H1 (cell line): ENCODE data around the gene UBE2M. TPM values are rescaled to one million over a fixed set of nuclear protein-coding genes. Genes with fewer than 3 reads are reported as not detected.

Experiments used
- ASH2L ChIP-seq: fragments of 200-600, 300-600 bp; sonication (generic); IDR thresholded peaks from one replicate; pipeline ENCODE4 v1.7.1; 2017; ENCODE audit warnings: low read length
- BRCA1 ChIP-seq: IDR thresholded peaks from 2 replicates; pipeline ENCODE4 v1.6.1; 2012; ENCODE audit warnings: low read depth, low read length, improper control_type of control experiment
- CHD2 ChIP-seq: IDR thresholded peaks from 2 replicates; pipeline ENCODE4 v1.6.1; 2012; ENCODE audit warnings: low read length, improper control_type of control experiment
- CREB1 ChIP-seq: IDR thresholded peaks from 2 replicates; pipeline ENCODE4 v1.6.1; 2012; ENCODE audit warnings: inconsistent platforms
- EP300 ChIP-seq, 2 experiments: IDR thresholded peaks; 1 replicate in 1 of 2; 2 replicates in 1 of 2; pipeline ENCODE4 v1.6.1; 2011 to 2012; ENCODE audit warnings: low read depth in 2 of 2, low read length in 2 of 2, mild to moderate bottlenecking in 2 of 2, borderline replicate concordance in 1 of 2, inconsistent platforms in 1 of 2, moderate library complexity in 1 of 2
- FOSL1 ChIP-seq: IDR thresholded peaks from 2 replicates; pipeline ENCODE4 v1.6.1; 2011; ENCODE audit warnings: mild to moderate bottlenecking, low read depth, low read length, moderate library complexity; ENCODE audit not compliant: insufficient read depth
- GABPA ChIP-seq: IDR thresholded peaks from 2 replicates; pipeline ENCODE4 v1.6.1; 2011; ENCODE audit warnings: mild to moderate bottlenecking, low read length, moderate library complexity, borderline replicate concordance; ENCODE audit not compliant: insufficient read depth
- HDAC2 ChIP-seq, 2 experiments: fragments of 300-600 bp in 1 of 2; sonication (generic) in 1 of 2; IDR thresholded peaks; 2 replicates each; pipeline ENCODE4 v1.6.1; 2011 to 2012; ENCODE audit warnings: low read depth in 2 of 2, low read length in 2 of 2, mild to moderate bottlenecking in 2 of 2, moderate library complexity in 2 of 2, borderline replicate concordance in 1 of 2, inconsistent platforms in 1 of 2
- KDM1A ChIP-seq: fragments of 200-600, 300-600 bp; sonication (generic); IDR thresholded peaks from 2 replicates; pipeline ENCODE4 v1.7.1; 2016; ENCODE audit warnings: mild to moderate bottlenecking, low read length, borderline replicate concordance
- KDM4A ChIP-seq: IDR thresholded peaks from one replicate; pipeline ENCODE4 v1.7.1; 2012; ENCODE audit warnings: low read depth, mild to moderate bottlenecking, moderate library complexity, low read length, inconsistent platforms; ENCODE audit not compliant: severe bottlenecking
- KDM5A ChIP-seq: fragments of 200-600 bp; IDR thresholded peaks from 2 replicates; pipeline ENCODE4 v1.7.1; 2012; ENCODE audit warnings: mild to moderate bottlenecking, low read length, inconsistent platforms, mixed read lengths
- NRF1 ChIP-seq: IDR thresholded peaks from 2 replicates; pipeline ENCODE4 v1.6.1; 2011; ENCODE audit warnings: mild to moderate bottlenecking, low read depth, low read length, improper control_type of control experiment
- PHF8 ChIP-seq: fragments of 200-600 bp; sonication (generic); conservative IDR thresholded peaks from 2 replicates; pipeline ENCODE4 v1.7.1; 2012; ENCODE audit warnings: low read depth, mild to moderate bottlenecking, inconsistent platforms, low read length, moderate library complexity
- POLR2AphosphoS5 ChIP-seq: IDR thresholded peaks from 2 replicates; pipeline ENCODE4 v1.6.1; 2011; ENCODE audit warnings: low read depth, low read length
- RXRA ChIP-seq: IDR thresholded peaks from 2 replicates; pipeline ENCODE4 v1.6.1; 2011; ENCODE audit warnings: low read depth, mild to moderate bottlenecking, low read length, moderate library complexity; ENCODE audit not compliant: insufficient read depth
- SP1 ChIP-seq: IDR thresholded peaks from 2 replicates; pipeline ENCODE4 v1.6.1; 2011; ENCODE audit warnings: low read depth, low read length
- SRF ChIP-seq: IDR thresholded peaks from 2 replicates; pipeline ENCODE4 v1.6.1; 2011; ENCODE audit warnings: mild to moderate bottlenecking, low read depth, low read length, moderate library complexity
- TBP ChIP-seq: IDR thresholded peaks from 2 replicates; pipeline ENCODE4 v1.6.1; 2011; ENCODE audit warnings: low read depth, low read length, improper control_type of control experiment
- TEAD4 ChIP-seq: IDR thresholded peaks from 2 replicates; pipeline ENCODE4 v1.6.1; 2012; ENCODE audit warnings: low read depth, low read length, inconsistent platforms, mixed read lengths
- polyA plus RNA-seq, 7 experiments: library from polyadenylated mRNA; depleted of rRNA in 3 of 7; stranded (reverse) in 5 of 7; unstranded in 2 of 7; fragments of >200 nt in 5 of 7; fragments of 200-250 nt in 2 of 7; gene quantifications; 1 replicate in 5 of 7; 2 replicates in 1 of 7; 4 replicates in 1 of 7; pipeline versions ENCODE4 v1.2.1 to v1.2.3, GENCODE V29; 2011 to 2013; ENCODE audit warnings: missing spikeins in 2 of 7, mixed read lengths in 2 of 7
- total RNA-seq: library from RNA; stranded (reverse); fragmentation: NEBNext Ultra II Directional; extraction: Animal tissue kit (Norgen Biotek cat#: 25700); gene quantifications from 2 replicates; pipeline ENCODE4 v1.2.1, GENCODE V29; 2021
- TF ChIP-seq, protein P1 (sequence below), 3 experiments: IDR thresholded peaks; 1 replicate in 2 of 3; 2 replicates in 1 of 3; pipeline versions ENCODE4 v1.5.1 to v1.6.1; 2011; ENCODE audit warnings: low read length in 3 of 3, mild to moderate bottlenecking in 3 of 3, inconsistent platforms in 2 of 3, low read depth in 1 of 3, moderate library complexity in 1 of 3; ENCODE audit not compliant: insufficient read depth in 1 of 3; ENCODE audit errors: control extremely low read depth in 1 of 3
- TF ChIP-seq, protein P2 (sequence below): IDR thresholded peaks from 2 replicates; pipeline ENCODE4 v1.6.1; 2011; ENCODE audit warnings: low read length, improper control_type of control experiment

Gene UBE2M
- total and polyA plus RNA-seq, 2 of the 8 experiments (the other 6 are each of a cell fraction or from before 2014, with no cell fraction given), result 93.8 to 114 TPM

DNA sequence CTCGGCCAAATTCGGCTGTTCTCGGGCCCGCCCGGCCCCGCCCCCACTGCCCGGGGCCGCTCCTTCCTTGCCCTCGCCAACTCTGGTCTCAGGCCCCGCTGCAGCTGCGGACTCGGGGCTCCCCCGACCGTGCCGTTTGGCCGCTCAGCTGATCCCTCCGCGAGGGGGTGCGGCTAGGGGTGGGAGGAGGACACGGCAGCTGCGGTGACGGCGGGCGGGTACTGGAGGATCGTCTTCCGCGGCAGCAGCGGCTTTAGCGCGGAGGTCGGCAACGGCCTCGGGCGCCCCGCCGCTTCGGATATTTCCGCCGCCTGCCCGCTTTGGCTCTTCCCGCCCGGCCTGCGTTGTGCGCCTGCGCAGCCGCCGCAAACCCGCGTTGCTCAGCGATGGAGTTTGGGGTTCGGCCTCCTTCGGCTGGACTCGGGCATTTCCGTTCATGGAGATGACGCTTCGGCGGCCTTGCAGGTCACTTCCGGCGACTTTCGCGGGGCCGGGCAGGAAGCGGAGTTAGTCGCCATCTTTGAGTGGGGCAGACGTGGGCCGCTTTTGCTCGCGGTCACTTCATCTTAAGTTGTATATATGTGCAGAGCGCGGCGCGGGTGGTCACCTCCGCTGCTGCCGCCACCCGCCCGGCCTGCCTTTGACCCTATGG is 338 bp upstream of the UBE2M start (continued):
- TF ChIP-seq, protein P1, sequence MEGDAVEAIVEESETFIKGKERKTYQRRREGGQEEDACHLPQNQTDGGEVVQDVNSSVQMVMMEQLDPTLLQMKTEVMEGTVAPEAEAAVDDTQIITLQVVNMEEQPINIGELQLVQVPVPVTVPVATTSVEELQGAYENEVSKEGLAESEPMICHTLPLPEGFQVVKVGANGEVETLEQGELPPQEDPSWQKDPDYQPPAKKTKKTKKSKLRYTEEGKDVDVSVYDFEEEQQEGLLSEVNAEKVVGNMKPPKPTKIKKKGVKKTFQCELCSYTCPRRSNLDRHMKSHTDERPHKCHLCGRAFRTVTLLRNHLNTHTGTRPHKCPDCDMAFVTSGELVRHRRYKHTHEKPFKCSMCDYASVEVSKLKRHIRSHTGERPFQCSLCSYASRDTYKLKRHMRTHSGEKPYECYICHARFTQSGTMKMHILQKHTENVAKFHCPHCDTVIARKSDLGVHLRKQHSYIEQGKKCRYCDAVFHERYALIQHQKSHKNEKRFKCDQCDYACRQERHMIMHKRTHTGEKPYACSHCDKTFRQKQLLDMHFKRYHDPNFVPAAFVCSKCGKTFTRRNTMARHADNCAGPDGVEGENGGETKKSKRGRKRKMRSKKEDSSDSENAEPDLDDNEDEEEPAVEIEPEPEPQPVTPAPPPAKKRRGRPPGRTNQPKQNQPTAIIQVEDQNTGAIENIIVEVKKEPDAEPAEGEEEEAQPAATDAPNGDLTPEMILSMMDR (IDR thresholded peaks at IDR 0.05; ENCODE audit: control extremely low read depth in 1 of 3, insufficient read depth in 1 of 3, low read depth in 1 of 3, low read length in 3 of 3), result no peak
- TF ChIP-seq GABPA (peak; percentile 84; the same call in 1 of the 2 replicates), PHF8 (peak; percentile 83), ASH2L (no peak), SP1 (no peak), TEAD4 (no peak), POLR2AphosphoS5 (peak; percentile 65), KDM1A (no peak), KDM4A (peak; percentile 25), CHD2 (no peak), TBP (no peak; the same call in 1 of the 2 replicates), CREB1 (peak; percentile 92), KDM5A (no peak), RXRA (no peak), FOSL1 (no peak), EP300 (IDR thresholded peaks at IDR 0.05; ENCODE audit: borderline replicate concordance in 1 of 2, low read depth in 2 of 2, low read length in 2 of 2) (no peak), HDAC2 (IDR thresholded peaks at IDR 0.05; ENCODE audit: borderline replicate concordance in 1 of 2, low read depth in 2 of 2, low read length in 2 of 2) (no peak), BRCA1 (no peak), SRF (no peak), NRF1 (peak; percentile 85)
- TF ChIP-seq, protein P2, sequence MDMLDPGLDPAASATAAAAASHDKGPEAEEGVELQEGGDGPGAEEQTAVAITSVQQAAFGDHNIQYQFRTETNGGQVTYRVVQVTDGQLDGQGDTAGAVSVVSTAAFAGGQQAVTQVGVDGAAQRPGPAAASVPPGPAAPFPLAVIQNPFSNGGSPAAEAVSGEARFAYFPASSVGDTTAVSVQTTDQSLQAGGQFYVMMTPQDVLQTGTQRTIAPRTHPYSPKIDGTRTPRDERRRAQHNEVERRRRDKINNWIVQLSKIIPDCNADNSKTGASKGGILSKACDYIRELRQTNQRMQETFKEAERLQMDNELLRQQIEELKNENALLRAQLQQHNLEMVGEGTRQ, result no peak
- TF ChIP-seq, all 59 proteins: peak for 11
